Chondrocyte (in vitro differentiated cells): ENCODE measurements around the gene ZDHHC13. TPM values are rescaled to one million over a fixed set of nuclear protein-coding genes. Genes with fewer than 3 reads are reported as not detected.

ENCODE experiments used
- DNase-seq: peaks from one replicate; pipeline ENCODE4 v3.0.0; 2021; ENCODE audit warnings: mixed read lengths, low spot score
- H3K27ac Mint-ChIP-seq: one replicate; pipeline ENCODE4 v1.8.0; 2021; ENCODE audit warnings: mild to moderate bottlenecking, moderate library complexity, mixed read lengths; ENCODE audit not compliant: unreplicated experiment
- H3K27me3 Mint-ChIP-seq: 2 replicates; pipeline ENCODE4 v1.8.0; 2021; ENCODE audit warnings: low read depth, mixed read lengths
- H3K36me3 Mint-ChIP-seq: 2 replicates; pipeline ENCODE4 v1.8.0; 2021; ENCODE audit warnings: low read depth, mixed read lengths
- H3K4me1 Mint-ChIP-seq: 2 replicates; pipeline ENCODE4 v1.8.0; 2021; ENCODE audit warnings: low read depth, mild to moderate bottlenecking, mixed read lengths
- H3K4me3 Mint-ChIP-seq: one replicate; pipeline ENCODE4 v1.8.0; 2021; ENCODE audit warnings: mild to moderate bottlenecking, moderate library complexity, mixed read lengths; ENCODE audit not compliant: unreplicated experiment
- H3K9me3 Mint-ChIP-seq: 2 replicates; pipeline ENCODE4 v1.8.0; 2021; ENCODE audit warnings: low read depth, mixed read lengths
- total RNA-seq: library from RNA; stranded (reverse); gene quantifications from 3 replicates; pipeline ENCODE4 v1.2.1, GENCODE V29; 2021
- TF ChIP-seq, protein P1 (sequence below): fragments of 200-600 bp; sonication (generic); IDR thresholded peaks from 2 replicates; pipeline ENCODE4 v1.5.0; 2021; ENCODE audit warnings: antibody characterized with exemption, mild to moderate bottlenecking, moderate library complexity

Gene ZDHHC13
- total RNA-seq, 1 donor from 2014 or later = 10.3 TPM

- H3K4me1 Mint-ChIP-seq = peaks cover 27% of the 10 kb centered on the region
- H3K27ac Mint-ChIP-seq = no peak overlapping the region
- H3K4me3 Mint-ChIP-seq = no peak overlapping the region
- H3K9me3 Mint-ChIP-seq = no peaks in the 10 kb centered on the region
- TF ChIP-seq, protein P1, sequence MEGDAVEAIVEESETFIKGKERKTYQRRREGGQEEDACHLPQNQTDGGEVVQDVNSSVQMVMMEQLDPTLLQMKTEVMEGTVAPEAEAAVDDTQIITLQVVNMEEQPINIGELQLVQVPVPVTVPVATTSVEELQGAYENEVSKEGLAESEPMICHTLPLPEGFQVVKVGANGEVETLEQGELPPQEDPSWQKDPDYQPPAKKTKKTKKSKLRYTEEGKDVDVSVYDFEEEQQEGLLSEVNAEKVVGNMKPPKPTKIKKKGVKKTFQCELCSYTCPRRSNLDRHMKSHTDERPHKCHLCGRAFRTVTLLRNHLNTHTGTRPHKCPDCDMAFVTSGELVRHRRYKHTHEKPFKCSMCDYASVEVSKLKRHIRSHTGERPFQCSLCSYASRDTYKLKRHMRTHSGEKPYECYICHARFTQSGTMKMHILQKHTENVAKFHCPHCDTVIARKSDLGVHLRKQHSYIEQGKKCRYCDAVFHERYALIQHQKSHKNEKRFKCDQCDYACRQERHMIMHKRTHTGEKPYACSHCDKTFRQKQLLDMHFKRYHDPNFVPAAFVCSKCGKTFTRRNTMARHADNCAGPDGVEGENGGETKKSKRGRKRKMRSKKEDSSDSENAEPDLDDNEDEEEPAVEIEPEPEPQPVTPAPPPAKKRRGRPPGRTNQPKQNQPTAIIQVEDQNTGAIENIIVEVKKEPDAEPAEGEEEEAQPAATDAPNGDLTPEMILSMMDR = no peak
- no peak for DNase-seq
- no peaks in the 10 kb centered on the region for H3K36me3 Mint-ChIP-seq
- no peaks in the 10 kb centered on the region for H3K27me3 Mint-ChIP-seq
Measured at GRCh38 chr11:19199048-19199447, 82.1 kb downstream of the ZDHHC13 start.

GRCh38 chr11:19199771-19200170 lies 82.8 kb downstream of the ZDHHC13 start:
- no peak overlapping the region for H3K4me3 Mint-ChIP-seq
- peaks cover 27% of the 10 kb centered on the region for H3K4me1 Mint-ChIP-seq
- no peaks in the 10 kb centered on the region for H3K9me3 Mint-ChIP-seq
- TF ChIP-seq, protein P1 = no peak
- peak overlapping the region; percentile 23 for H3K27ac Mint-ChIP-seq
- no peaks in the 10 kb centered on the region for H3K27me3 Mint-ChIP-seq
- no peak for DNase-seq
- no peaks in the 10 kb centered on the region for H3K36me3 Mint-ChIP-seq

DNA sequence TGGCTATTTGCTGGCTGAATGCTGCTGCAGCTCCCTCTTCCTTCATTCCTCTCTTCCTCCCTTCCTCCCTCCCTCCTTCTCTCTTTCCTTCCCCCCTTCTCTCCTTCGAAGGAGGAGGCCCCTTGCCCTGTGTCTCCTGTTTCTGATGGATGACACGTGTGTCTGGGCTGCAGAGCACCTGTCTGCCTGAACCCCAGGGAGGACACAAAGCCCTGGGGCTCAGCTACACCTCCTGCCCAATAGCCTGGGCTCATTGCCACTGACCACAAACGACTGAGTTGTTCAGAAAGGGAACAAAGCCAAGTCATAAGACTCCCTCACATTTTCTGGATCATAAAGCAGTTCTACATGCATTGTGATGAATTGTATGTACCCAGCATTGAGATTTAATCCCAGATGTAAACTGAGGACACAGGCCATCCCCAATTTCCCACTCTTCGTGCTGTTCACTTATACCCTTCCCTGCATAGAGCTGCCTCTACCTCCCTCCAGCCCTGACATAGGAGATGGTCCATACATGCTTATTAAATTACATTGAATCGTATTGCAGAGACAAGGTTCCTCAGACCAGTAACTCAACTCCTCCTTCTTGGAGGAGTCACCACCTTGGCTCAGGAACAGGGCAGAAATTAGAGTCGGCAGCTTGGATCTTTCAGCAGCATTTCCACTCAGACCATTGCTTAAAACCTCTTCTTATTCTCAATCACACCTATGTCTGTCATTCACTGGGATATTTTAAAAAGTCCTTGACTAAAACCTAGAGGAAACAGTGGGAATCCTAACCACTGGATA lies 83.6 kb downstream of the ZDHHC13 start:
- H3K9me3 Mint-ChIP-seq = no peaks in the 10 kb centered on the region
- H3K4me3 Mint-ChIP-seq = no peak overlapping the region
- peak overlapping the region; percentile 85 for H3K27ac Mint-ChIP-seq
- H3K4me1 Mint-ChIP-seq = peaks cover 27% of the 10 kb centered on the region
- TF ChIP-seq, protein P1 = no peak
- H3K36me3 Mint-ChIP-seq = no peaks in the 10 kb centered on the region
- no peak for DNase-seq
- no peaks in the 10 kb centered on the region for H3K27me3 Mint-ChIP-seq

DNA sequence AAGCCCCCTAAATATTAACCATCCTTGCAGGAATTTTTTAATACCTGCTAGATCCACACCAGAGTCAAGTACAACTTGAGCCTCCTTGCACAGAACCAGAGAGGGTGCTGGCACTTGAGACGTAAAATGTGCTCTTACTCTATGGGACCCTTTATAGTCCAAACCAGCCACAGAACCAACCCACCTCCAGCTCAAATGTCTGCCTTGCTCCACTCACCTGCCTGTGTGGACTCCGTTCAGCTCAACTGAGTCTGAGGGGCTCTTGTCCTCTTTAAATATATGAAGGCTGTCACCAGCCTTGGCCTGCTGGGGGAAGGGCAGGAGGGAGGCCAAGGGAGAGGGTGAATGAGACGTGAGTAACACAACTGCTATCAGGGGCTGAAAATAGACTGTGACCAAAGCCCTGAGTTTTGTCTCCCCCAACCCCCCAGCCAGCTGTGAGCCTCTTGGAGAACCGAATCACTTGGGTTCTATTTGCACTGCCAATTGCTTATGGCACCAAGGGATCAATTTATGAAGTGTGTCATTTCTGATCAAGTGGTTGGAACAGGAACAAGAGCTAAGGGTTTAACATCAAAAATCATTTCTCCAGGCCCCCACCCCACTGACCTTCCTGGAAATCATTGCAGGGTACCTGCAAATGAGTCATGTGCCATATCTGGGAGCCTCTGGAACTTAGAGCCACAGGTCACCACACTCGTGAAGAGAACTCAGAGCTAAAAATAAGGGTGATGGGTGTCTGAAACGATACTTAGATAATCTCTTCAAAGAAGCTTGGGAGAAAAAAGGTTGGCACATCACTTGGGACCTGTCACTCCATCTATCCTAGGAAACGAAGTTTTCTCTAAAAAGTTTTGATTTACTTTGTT lies 85.0 kb downstream of the ZDHHC13 start, which contains the start of gene CSRP3:
Gene CSRP3 (minus strand): TSS at position 247 of the 869 bp plus-strand sequence. CDS start 9,535 bp downstream, outside the sequence.
- DNase-seq = no peak
- Mint-ChIP-seq H3K36me3 (no peaks in the 10 kb centered on the region), H3K4me3 (no peak within 1 kb of the TSS), H3K27ac (no peak within 1 kb of the TSS), H3K9me3 (no peaks in the 10 kb centered on the region), H3K27me3 (peaks cover 2% of the 10 kb centered on the region), H3K4me1 (peaks cover 27% of the 10 kb centered on the region)
- TF ChIP-seq, protein P1 = no peak

DNA sequence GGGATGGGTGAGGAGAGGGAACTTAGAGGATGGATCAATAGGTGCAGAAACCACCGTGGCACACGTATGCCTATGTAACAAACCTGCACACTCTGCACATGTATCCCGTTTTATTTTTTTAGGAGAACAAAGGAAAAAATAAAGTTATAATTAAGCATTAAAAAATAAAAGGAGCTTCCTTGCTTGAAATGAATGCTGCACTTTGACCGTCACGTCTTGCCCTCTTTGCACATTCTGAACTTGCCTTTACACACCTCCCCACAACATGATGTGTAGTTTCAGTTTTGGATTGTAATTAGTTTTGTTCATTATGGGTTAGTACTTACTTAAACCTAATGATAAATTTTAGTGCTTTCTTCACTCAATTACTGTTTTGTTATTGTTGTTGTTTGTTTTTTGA lies 87.9 kb downstream of the ZDHHC13 start:
- no peaks in the 10 kb centered on the region for H3K36me3 Mint-ChIP-seq
- no peak overlapping the region for H3K27ac Mint-ChIP-seq
- no peak for DNase-seq
- peaks cover 29% of the 10 kb centered on the region for H3K4me1 Mint-ChIP-seq
- peaks cover 28% of the 10 kb centered on the region for H3K27me3 Mint-ChIP-seq
- TF ChIP-seq, protein P1 = no peak
- no peaks in the 10 kb centered on the region for H3K9me3 Mint-ChIP-seq
- H3K4me3 Mint-ChIP-seq = no peak overlapping the region
